GM19043 (cell line): ENCODE data around the gene CEND1.

ENCODE experiments used
- ATAC-seq: cut with Tn5 transposase; IDR thresholded peaks from one replicate; pipeline ENCODE4 v1.9.1; 2021; ENCODE audit warnings: low read depth; ENCODE audit not compliant: unreplicated experiment

CEND1 gene

DNA sequence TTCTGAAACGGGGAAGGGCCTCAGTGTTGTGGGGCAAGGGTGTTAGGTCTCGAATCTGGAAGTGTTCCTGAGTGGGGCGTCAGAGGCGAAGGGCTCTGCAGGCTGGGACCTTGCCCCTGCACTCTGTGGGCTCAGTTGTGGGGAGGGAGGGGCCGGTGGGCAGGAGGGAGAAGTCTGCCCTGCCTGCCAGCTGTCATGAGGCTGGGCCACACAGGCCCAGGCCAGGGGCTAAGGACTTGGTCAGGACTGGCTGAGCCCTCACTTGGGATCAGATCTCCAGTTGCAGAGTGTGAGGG is 38.0 kb upstream of the CEND1 start, which contains the start of gene CRACR2B:
TSS of gene CRACR2B (plus strand) at position 23 of the 296 bp plus-strand sequence. CDS start 689 bp downstream, outside the sequence.
- no peak for ATAC-seq

- ATAC-seq: peak; percentile 42
These were observed 37.4 kb upstream of the CEND1 start for GRCh38 chr11:827146-827896.

- ATAC-seq: no peak
These were observed 36.9 kb upstream of the CEND1 start for GRCh38 chr11:826836-827145.

DNA sequence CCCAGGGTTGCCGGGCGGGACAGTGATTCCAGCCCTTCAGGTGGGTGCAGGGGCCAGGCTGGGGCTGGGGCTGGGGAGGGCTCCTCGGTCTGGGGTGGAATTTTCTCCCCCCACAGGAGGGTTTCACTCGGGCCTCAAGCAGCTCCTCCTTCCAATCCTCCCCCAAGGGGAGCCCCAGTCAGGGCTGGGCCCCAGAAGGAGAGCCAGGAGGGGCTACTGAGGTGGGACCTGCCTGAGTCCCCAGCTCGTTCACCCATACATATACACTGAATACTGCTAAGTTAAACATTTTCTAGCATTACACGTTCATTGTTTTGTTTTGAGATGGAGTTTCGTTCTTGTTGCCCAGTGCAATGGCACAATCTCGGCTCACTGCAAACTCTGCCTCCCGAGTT is 36.3 kb upstream of the CEND1 start:
- no peak for ATAC-seq

GRCh38 chr11:825366-826226 is 35.7 kb upstream of the CEND1 start:
- ATAC-seq: no peak

DNA sequence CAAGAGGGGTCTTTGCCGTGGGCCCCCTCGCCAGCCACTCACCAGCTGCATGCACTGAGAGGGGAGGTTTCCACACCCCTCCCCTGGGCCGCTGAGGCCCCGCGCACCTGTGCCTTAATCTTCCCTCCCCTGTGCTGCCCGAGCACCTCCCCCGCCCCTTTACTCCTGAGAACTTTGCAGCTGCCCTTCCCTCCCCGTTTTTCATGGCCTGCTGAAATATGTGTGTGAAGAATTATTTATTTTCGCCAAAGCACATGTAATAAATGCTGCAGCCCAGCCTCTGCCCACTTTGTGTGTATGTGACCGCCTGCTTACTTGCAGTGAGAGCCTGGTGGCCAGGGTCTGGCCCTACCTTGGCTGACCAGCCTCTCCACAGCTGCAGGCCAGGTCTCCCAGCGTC is 35.1 kb upstream of the CEND1 start:
- ATAC-seq: no peak

DNA sequence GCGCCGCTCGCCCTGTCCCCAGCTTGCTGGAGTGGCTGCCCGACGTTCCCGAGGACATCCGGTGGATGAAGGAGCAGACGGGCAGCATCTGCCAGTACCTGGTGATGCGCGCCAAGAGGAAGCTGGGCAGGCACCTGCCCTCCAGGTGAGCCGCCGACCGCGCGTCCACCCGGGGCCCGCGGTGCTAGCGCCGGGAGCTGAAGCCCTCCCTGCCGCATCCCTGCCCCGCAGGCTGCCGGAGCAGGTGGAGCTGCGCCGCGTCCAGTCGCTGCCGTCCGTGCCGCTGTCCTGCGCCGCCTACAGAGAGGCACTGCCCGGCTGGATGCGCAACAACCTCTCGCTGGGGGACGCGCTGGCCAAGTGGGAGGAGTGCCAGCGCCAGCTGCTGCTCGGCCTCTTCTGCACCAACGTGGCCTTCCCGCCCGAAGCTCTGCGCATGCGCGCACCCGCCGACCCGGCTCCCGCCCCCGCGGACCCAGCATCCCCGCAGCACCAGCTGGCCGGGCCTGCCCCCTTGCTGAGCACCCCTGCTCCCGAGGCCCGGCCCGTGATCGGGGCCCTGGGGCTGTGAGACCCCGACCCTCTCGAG is 34.5 kb upstream of the CEND1 start:
- no peak for ATAC-seq

DNA sequence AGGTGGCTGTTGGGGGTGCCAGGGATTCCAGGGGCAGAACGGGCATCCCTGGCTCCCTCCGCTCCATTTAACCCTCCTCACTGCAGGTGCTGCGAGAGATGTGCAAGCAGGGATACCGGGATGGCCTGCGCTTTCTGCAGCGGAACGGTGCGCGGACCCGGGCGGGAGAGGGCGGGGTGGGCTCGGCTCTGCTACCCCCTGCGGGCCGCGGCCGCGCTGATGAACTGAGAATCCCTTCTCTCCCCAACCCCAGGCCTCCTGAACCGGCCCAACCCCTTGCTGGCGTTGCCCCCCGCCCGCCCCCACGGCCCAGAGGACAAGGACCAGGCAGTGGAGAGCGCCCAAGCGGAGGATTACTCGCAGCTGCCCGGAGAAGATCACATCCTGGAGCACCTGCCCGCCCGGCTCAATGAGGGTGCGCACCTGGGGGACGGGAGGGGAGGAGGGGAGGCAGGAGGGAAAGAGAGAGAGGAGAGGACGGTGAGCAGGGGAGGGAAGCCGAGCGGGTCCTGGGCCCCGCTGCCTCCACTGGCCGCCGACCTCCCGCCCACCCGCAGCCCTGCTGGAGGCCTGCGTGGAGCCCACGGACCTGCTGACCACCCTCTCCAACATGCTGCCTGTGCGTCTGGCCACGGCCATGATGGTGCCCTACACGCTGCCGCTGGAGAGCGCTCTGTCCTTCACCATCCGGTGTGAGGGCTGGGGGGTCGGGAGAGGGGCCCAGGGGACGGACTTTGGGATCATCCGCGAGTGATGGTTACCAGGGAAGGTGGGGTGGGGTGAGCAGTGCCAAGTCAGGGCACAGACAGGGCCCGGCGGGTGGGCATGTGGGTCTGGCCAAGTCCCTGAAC is 33.8 kb upstream of the CEND1 start:
- ATAC-seq: no peak

- no peak for ATAC-seq
These were observed 31.9 kb upstream of the CEND1 start for GRCh38 chr11:821512-822371.

- ATAC-seq: no peak
These were observed 31.0 kb upstream of the CEND1 start for GRCh38 chr11:820655-821511.

DNA sequence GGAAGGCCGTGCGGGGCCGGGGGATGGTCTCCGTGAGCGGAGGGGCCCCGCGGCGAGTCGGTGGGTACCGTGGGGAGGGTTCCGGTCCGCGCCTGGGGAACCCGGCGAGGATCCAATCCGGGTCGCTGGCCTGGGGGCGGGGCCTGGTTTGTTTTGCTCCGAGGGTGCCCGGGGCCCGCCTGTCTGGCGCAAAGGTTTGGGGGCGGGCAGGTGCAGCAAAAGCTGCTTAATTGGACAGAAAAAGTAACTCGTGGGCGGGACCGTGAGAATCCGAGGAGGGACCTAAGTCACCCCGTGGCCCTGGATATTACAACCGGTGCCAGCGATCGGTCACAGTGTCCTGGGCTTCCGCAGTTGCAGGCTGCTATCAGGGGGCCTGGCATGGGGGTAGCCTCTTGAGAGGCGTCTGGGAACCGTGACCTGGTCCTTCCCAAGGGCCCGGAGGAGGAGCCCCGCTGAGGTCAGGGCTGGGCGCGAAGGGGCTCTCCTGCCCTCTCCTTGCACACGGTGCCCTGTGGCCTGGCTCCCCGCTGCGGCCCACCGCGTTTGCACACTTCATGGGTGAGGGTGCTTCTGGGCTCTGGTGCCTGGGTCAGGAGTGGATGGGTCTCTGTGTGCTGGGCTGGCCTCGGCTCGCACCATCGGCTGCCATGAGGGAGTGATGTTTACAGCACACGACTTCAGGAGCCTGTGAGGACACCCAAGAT is 30.2 kb upstream of the CEND1 start:
- peak; percentile 57 for ATAC-seq

DNA sequence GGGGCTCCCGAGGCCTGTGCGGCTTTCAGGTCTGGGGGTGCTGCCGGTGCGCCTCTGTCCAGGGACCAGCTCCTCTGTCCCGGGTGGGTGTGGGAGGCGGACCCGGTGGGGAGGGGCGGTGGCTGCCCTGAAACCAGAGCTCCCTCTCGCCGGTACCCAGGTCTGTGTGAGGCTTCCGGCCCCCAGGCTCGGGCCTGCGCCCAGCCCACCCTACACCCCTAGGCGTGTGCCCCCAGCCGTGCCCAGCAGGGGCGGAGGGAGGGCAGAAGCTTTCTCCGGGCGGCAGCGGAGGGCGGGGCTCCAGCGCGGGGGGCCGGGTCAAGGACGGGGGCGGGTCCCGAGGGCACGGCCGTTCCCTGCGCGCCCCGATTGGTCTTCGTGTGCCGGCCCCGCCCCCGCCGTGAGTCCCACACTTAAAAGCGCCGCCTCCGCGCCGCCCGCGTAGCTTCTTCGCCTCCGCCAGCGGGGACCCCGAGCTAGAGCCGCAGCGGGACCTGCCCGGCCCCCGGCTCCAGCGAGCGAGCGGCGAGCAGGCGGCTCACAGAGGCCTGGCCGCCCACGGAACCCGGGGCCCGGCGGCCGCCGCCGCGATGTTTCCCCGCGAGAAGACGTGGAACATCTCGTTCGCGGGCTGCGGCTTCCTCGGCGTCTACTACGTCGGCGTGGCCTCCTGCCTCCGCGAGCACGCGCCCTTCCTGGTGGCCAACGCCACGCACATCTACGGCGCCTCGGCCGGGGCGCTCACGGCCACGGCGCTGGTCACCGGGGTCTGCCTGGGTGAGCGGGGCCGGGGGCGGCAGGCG is 29.4 kb upstream of the CEND1 start:
- peak; percentile 52 for ATAC-seq

- ATAC-seq: no peak
These were observed 28.7 kb upstream of the CEND1 start, which contains the start of gene PNPLA2 for GRCh38 chr11:818396-819128. Gene PNPLA2 (plus strand): TSS chr11:818914. CDS start chr11:819719, 805 bp downstream.

GRCh38 chr11:816433-816779 is 26.5 kb upstream of the CEND1 start:
- no peak for ATAC-seq

GRCh38 chr11:815675-816432 is 26.0 kb upstream of the CEND1 start:
- ATAC-seq: no peak

DNA sequence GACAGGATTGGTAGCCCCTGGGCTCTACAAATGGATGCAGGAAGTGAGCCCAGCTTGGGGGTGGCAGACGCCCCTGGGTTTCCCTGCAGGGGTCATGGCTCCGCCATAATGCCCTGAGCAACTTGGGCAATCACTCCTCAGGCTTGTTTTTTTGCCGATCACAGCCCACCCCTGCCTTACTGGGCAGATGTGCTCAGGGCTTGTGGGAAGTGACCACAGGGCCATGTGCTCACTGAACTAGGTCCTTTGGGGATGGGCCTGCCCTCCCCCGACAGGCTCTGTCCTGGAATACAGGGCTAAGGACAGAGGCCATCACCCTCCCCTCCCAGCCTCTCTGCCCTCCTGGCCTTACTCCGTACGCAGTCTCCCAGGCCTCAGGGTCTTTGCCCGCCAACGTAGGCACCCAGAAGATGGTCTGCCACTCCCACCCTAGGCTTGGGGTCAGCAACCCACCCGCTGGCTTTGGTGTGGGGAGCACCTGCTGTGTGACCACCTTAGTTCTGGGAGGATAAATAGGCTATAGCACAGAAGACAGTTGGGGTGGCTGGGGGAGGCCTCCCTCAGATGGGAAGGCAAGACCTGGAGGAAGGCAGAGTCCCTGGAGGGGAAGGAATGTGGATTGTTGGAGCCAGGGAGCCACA is 23.7 kb upstream of the CEND1 start:
- ATAC-seq: no peak
